Sigmoid colon (tissue), 4 donors: ENCODE measurements around the gene MSH3.

ENCODE experiments used
- EP300 ChIP-seq, 4 donors: sonication (generic); formaldehyde crosslinking; IDR thresholded peaks; one replicate each; pipeline ENCODE4 v1.6.1; 2017; ENCODE audit warnings: antibody characterized with exemption in 4 of 4
- POLR2AphosphoS5 ChIP-seq, 4 donors: sonication (generic); formaldehyde crosslinking; IDR thresholded peaks; one replicate each; pipeline ENCODE4 v1.6.1; 2017; ENCODE audit warnings: antibody characterized with exemption in 4 of 4
- TF ChIP-seq, protein P1 (sequence below), 4 experiments: fragments of 450-650 bp in 3 of 4; fragments of 200-600 bp in 1 of 4; IDR thresholded peaks; one replicate each; pipeline ENCODE4 v1.5.1; 2016 to 2019; ENCODE audit warnings: antibody characterized with exemption in 4 of 4, mild to moderate bottlenecking in 3 of 4, moderate library complexity in 2 of 4

DNA sequence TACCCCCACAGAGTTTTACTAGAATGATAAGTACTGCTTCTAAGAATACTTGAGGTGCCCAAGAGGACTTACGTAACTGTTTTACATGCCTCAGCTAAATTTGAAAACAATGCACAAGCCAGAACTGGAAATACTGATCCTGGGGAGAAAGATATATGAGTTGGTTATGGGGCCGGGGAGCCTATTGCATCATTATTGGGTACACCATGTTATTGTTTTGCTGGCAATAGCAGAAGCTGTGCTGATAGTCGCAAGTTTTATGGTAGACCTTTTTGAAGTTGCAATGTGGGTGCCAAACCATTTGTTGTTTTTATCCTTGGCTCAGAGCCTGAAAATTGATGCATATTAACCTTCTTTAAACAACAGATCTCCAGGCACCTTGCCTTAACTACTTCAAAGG lies 108.8 kb downstream of the MSH3 start:
- TF ChIP-seq, protein P1, sequence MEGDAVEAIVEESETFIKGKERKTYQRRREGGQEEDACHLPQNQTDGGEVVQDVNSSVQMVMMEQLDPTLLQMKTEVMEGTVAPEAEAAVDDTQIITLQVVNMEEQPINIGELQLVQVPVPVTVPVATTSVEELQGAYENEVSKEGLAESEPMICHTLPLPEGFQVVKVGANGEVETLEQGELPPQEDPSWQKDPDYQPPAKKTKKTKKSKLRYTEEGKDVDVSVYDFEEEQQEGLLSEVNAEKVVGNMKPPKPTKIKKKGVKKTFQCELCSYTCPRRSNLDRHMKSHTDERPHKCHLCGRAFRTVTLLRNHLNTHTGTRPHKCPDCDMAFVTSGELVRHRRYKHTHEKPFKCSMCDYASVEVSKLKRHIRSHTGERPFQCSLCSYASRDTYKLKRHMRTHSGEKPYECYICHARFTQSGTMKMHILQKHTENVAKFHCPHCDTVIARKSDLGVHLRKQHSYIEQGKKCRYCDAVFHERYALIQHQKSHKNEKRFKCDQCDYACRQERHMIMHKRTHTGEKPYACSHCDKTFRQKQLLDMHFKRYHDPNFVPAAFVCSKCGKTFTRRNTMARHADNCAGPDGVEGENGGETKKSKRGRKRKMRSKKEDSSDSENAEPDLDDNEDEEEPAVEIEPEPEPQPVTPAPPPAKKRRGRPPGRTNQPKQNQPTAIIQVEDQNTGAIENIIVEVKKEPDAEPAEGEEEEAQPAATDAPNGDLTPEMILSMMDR (IDR thresholded peaks at IDR 0.05), result no peak
- peak in 1 of 4 donors; percentile 27 for TF ChIP-seq POLR2AphosphoS5 (IDR thresholded peaks at IDR 0.05)
- peak in 2 of 4 donors; percentile 48 to 67 for TF ChIP-seq EP300 (IDR thresholded peaks at IDR 0.05)
